Endothelial cell of umbilical vein (primary cell): ENCODE results near the gene FLT4. TPM values are rescaled to one million over a fixed set of nuclear protein-coding genes. Genes with fewer than 3 reads are reported as not detected.
A peak's percentile ranks its signal among the peaks of the same experiment; 100 is the strongest.

ENCODE experiments used
- BruUV-seq: library from RNA; stranded (reverse); fragments of 400-500 nt; replicated peaks from 2 replicates; lab custom pipeline; 2021; lab: Mats Ljungman, UMichigan
- CTCF ChIA-PET: fragments of 300-600, 350-600 bp; sonication (Branson Sonifier 250); formaldehyde crosslinking; loops from one replicate; lab custom pipeline; 2021; ENCODE audit warnings: antibody characterized with exemption, inconsistent platforms; lab: Charles Lee
- POLR2A ChIA-PET: fragments of 300-600, 350-600 bp; sonication (Branson Sonifier 250); formaldehyde crosslinking; loops from one replicate; lab custom pipeline; 2021; ENCODE audit warnings: antibody characterized with exemption, inconsistent platforms; lab: Charles Lee
- DNase-seq: peaks from one replicate; pipeline ENCODE4 v3.0.0-alpha.2; 2011; ENCODE audit warnings: low read depth, low spot score
- FAIRE-seq: peaks from 2 replicates; lab custom pipeline; 2011; peaks lifted over from hg19 to GRCh38; lab: Jason Lieb, UNC
- H2AFZ ChIP-seq: 2 replicates; pipeline ENCODE4 v1.6.0; 2012; ENCODE audit warnings: low read depth, low read length, control low read depth, inconsistent platforms
- H3K27ac ChIP-seq: 2 replicates; pipeline ENCODE4 v1.5.1; 2011; ENCODE audit warnings: low read depth, mild to moderate bottlenecking, control low read depth, low read length, moderate library complexity; ENCODE audit not compliant: insufficient read depth
- H3K27me3 ChIP-seq, 2 experiments: 2 replicates each; pipeline versions ENCODE4 v1.6.0 to v1.6.1; 2011; ENCODE audit warnings: low read length in 2 of 2, mixed read lengths in 1 of 2; ENCODE audit not compliant: control insufficient read depth in 2 of 2, insufficient read depth in 2 of 2
- H3K36me3 ChIP-seq, 2 experiments: 2 replicates in 1 of 2; 3 replicates in 1 of 2; pipeline ENCODE4 v1.5.1; 2011; ENCODE audit warnings: low read length in 2 of 2, mild to moderate bottlenecking in 1 of 2, moderate library complexity in 1 of 2; ENCODE audit not compliant: control insufficient read depth in 2 of 2, insufficient read depth in 2 of 2; ENCODE audit errors: extremely low read depth in 1 of 2
- H3K4me1 ChIP-seq: 3 replicates; pipeline ENCODE4 v1.5.1; 2011; ENCODE audit warnings: mild to moderate bottlenecking, low read length; ENCODE audit not compliant: control insufficient read depth, insufficient read depth; ENCODE audit errors: extremely low read depth
- H3K4me2 ChIP-seq: 2 replicates; pipeline ENCODE4 v1.6.1; 2011; ENCODE audit warnings: low read length, control low read depth, mixed read lengths; ENCODE audit not compliant: insufficient read depth
- H3K4me3 ChIP-seq, 3 experiments: fragments of 200-600 bp in 1 of 3; sonication (generic), shearing (Covaris generic) in 1 of 3; replicated peaks in 1 of 3; 2 replicates each; pipeline ENCODE4 v1.5.1; 2011 to 2016; ENCODE audit warnings: control low read depth in 3 of 3, low read length in 3 of 3, mild to moderate bottlenecking in 2 of 3, inconsistent platforms in 1 of 3, low read depth in 1 of 3, moderate library complexity in 1 of 3; ENCODE audit not compliant: insufficient read depth in 1 of 3
- H3K79me2 ChIP-seq: 2 replicates; pipeline ENCODE4 v1.6.0; 2012; ENCODE audit warnings: low read length, inconsistent platforms; ENCODE audit not compliant: control insufficient read depth, insufficient read depth
- H3K9ac ChIP-seq: replicated peaks from 2 replicates; pipeline ENCODE3; 2011; ENCODE audit warnings: low read length, control low read depth; ENCODE audit not compliant: insufficient read depth; ENCODE audit errors: extremely low read depth
- H3K9me1 ChIP-seq: replicated peaks from 3 replicates; pipeline ENCODE4 v1.6.0; 2011; ENCODE audit warnings: mild to moderate bottlenecking, low read length; ENCODE audit not compliant: control insufficient read depth, insufficient read depth; ENCODE audit errors: extremely low read depth
- H3K9me3 ChIP-seq: replicated peaks from 2 replicates; pipeline ENCODE4 v1.5.1; 2012; ENCODE audit warnings: low read length, inconsistent platforms; ENCODE audit not compliant: control insufficient read depth, insufficient read depth
- H4K20me1 ChIP-seq: replicated peaks from 2 replicates; pipeline ENCODE3; 2011; ENCODE audit warnings: mild to moderate bottlenecking, low read length; ENCODE audit not compliant: control insufficient read depth, insufficient read depth; ENCODE audit errors: extremely low read depth
- CTCF ChIP-seq, 2 donors: IDR thresholded peaks; 1 replicate in 1 of 2; 2 replicates in 1 of 2; pipeline ENCODE4 v1.5.1; 2011; ENCODE audit warnings: low read length in 2 of 2, mild to moderate bottlenecking in 2 of 2, moderate library complexity in 2 of 2, control low read depth in 1 of 2, inconsistent platforms in 1 of 2, low read depth in 1 of 2; ENCODE audit not compliant: insufficient read depth in 1 of 2; ENCODE audit errors: extremely low read depth in 1 of 2
- JUN ChIP-seq: IDR thresholded peaks from 2 replicates; pipeline ENCODE4 v1.6.1; 2011; ENCODE audit warnings: borderline replicate concordance, low read depth; ENCODE audit not compliant: insufficient read length, insufficient read depth
- POLR2A ChIP-seq: IDR thresholded peaks from 2 replicates; pipeline ENCODE4 v1.6.1; 2012; ENCODE audit warnings: low read depth, mild to moderate bottlenecking, control low read depth, low read length
- POLR2AphosphoS5 ChIP-seq: IDR thresholded peaks from 2 replicates; pipeline ENCODE4 v1.6.1; 2012; ENCODE audit warnings: low read depth, mild to moderate bottlenecking, control low read depth, low read length, moderate library complexity; ENCODE audit not compliant: insufficient read depth
- dilution Hi-C: fragments of 300-500 bp; cut with MboI; formaldehyde crosslinking; loops from one replicate; pipeline ENCODE4 v1.15.0; 2019; ENCODE audit warnings: low sequenced_read_pairs; ENCODE audit not compliant: extremely low pct_ligation_motif_present
- intact Hi-C: fragments of 100-400 bp; cut with micrococcal nuclease; formaldehyde crosslinking; loops from one replicate; pipeline ENCODE4 v1.10.0; 2022
- polyA plus RNA-seq, 4 experiments: library from polyadenylated mRNA; depleted of rRNA in 3 of 4; stranded (reverse) in 3 of 4; unstranded in 1 of 4; fragments of >200 nt; gene quantifications; 2 replicates each; pipeline versions ENCODE4 v1.2.1 to v1.2.3, GENCODE V29; 2011 to 2012; ENCODE audit warnings: missing spikeins in 1 of 4
- total RNA-seq: library from RNA; stranded (reverse); gene quantifications from 2 replicates; pipeline ENCODE4 v1.2.3, GENCODE V29; 2021

Gene FLT4
- total and polyA plus RNA-seq, 2 donors (not counting 3 experiments of a cell fraction or from before 2014, with no cell fraction given): 44.4 to 71.5 TPM

GRCh38 chr5:180670586-180671359 is 21.4 kb upstream of the FLT4 start:
- BruUV-seq: no TSS peak
- H3K9me1 ChIP-seq: no peaks in the 10 kb centered on the region
- H3K4me1 ChIP-seq: no peaks in the 10 kb centered on the region
- peak; percentile 78 for FAIRE-seq
- no peak for TF ChIP-seq POLR2A
- peak; percentile 63 to 80 for TF ChIP-seq CTCF (IDR thresholded peaks at IDR 0.05; ENCODE audit: extremely low read depth in 1 of 2, insufficient read depth in 1 of 2, low read depth in 1 of 2, low read length in 2 of 2)
- TF ChIP-seq POLR2AphosphoS5: no peak
- TF ChIP-seq JUN: no peak
- H3K27me3 ChIP-seq: peaks cover 10% of the 10 kb centered on the region in 2 experiments
- no peak overlapping the region for H3K4me2 ChIP-seq
- H3K36me3 ChIP-seq: no peaks in the 10 kb centered on the region
- peak; percentile 78 for DNase-seq
- dilution Hi-C loops (no loop called here), intact Hi-C loops (loop anchor here (1.0 to 5.0 kb wide), 7 partner anchors 20 to 377 kb away; partner anchors contain the start of gene CNOT6)
- H3K79me2 ChIP-seq: no peaks in the 10 kb centered on the region
- ChIA-PET CTCF (interaction anchor here (0.7 to 0.8 kb wide), 3 partner anchors 10 to 59 kb away, joined by 3 to 4 read pairs (median 3); no protein-coding TSS in a partner anchor), POLR2A (no interaction called here)
- H3K9me3 ChIP-seq: no peaks in the 10 kb centered on the region
- no peaks in the 10 kb centered on the region for H4K20me1 ChIP-seq
- H3K4me3 ChIP-seq: no peak overlapping the region
- H3K27ac ChIP-seq: no peak overlapping the region
- H3K9ac ChIP-seq: no peak overlapping the region
- H2AFZ ChIP-seq: no peak overlapping the region
